HG02588 (cell line): Measurements from ENCODE around the gene E2F2.

Experiments used
- ATAC-seq: cut with Tn5 transposase; IDR thresholded peaks from one replicate; pipeline ENCODE4 v1.9.1; 2021; ENCODE audit warnings: mild to moderate bottlenecking, moderate library complexity; ENCODE audit not compliant: unreplicated experiment

Gene E2F2

DNA sequence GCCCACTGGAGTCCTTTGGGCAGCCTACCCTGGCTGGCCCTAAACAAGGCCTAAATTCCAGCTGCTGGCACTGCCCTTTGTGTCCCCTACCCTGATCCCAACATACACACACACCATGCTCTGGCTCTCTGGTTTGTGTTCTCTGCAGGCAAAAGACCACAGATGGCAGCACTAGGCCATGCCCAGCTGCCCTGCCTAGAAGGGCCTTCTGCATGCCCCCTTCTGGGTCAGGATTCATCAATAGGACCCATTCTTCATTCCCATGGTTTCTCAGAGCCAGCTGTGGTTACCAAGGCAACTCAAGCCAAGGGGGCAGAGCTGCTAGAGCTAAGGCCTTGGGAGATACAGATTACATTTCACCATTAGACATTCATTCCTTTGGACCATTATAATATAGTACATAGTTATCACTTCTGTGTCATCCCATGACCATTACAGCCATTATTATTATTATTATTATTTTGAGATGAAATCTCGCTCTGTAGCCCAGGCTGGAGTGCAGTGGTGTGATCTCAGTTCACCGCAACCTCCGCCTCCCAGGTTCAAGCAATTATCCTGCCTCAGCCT lies 64.5 kb downstream of the E2F2 start:
- no peak for ATAC-seq

DNA sequence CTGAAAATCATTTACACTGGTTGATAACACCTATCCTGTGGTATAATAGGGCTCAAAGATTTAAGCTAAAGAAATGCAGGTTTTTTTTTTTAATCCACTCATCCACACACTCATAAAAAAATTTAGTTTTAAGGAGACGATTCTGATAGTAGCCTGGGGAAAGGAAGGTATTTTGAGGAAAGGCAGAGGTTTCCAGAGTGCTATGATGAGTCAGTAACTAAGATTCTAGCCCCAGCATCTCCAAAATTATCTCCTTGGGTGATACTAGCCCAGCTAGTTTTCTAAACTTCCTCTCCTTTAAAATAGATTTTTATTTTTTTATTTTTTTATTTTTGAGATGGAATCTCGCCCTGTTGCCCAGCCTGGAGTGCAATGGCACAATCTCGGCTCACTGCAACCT lies 67.7 kb downstream of the E2F2 start:
- ATAC-seq: no peak

DNA sequence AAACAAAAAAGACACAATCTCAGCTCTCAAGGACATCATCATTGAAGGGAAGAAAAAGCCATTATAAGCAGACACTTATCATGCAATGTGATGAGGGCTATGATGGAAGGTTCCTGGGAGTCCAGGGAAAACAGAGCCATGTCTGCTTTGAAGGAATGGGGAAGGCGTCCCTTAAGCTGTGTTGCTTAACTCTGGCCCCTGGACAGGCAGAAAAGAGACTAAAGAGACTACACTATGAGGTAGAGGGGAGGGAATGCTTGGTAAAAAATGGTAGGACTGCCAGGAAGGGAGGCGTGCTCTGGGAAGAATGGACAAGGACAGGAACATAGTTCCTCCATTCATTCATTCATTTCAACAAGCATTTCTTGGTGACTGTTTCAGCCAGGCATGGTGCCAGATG lies 68.3 kb downstream of the E2F2 start:
- ATAC-seq: no peak

DNA sequence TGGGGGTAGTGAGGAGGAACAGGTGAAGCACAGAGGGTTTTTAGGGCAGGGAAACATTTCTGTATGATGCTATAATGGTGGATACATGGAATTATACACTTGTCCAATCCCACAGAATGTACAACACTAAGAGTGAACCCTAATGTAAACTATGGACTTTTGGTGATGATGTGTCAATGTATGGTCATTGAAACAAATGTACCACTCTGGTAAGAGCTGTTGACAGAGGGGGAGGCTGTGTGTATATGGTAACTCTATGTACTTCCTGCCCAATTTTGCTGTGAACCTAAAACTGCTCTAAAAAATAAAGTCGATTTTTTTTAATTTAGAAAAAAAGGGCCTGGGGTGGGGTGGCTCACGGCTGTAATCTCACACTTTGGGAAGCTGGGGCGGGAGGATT lies 70.0 kb downstream of the E2F2 start:
- ATAC-seq: no peak

DNA sequence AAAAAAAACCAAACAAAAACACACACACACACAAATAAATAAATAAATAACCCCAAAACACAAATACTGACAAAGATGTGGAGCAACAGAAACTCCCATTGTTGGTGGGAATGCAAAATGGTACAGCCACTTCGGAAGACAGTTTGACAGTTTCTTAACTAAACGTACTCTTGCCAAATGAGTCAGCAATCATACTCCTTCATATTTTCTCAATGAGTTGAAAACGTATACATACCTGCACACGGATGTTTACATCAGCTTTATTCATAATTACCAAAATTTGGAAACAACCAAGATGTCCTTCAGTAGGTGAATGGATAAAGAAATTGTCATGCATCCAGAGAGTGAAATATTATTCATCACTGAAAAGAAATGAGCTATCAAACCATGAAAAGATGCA lies 70.5 kb downstream of the E2F2 start:
- no peak for ATAC-seq

DNA sequence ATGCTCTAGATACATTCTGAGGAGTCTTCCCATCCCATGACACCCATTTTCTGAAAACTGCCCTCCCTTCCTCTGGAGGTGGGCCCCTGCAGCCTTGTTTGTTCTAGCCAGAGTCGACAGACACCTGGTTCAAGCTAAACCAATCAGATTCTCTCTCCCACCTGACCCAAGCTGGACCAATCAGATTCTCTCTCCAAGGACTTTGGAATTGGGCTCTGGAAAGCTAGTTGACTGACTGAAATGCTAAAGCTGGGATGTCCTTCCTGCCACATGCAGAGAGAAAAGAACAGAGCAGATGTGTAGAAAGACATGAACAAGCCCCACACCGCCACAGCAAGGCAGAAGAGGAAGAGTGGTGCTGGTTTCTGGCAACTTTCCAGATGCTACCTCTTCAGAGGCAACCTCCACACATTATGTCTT lies 71.7 kb downstream of the E2F2 start:
- ATAC-seq: no peak
